DOHH2 (cell line): Measurements from ENCODE around the gene HLA-G.

Source experiments
- H3F3A ChIP-seq: fragments of 200-600 bp; sonication (generic), shearing (Covaris generic); 2 replicates; pipeline ENCODE4 v1.6.0; 2016; ENCODE audit warnings: antibody characterized with exemption, mild to moderate bottlenecking; ENCODE audit not compliant: control insufficient read depth, insufficient read depth
- H3K27ac ChIP-seq: fragments of 200-600 bp; sonication (generic); 2 replicates; pipeline ENCODE4 v1.5.1; 2014; ENCODE audit warnings: low read depth, mild to moderate bottlenecking, low read length, moderate library complexity
- H3K27me3 ChIP-seq: fragments of 200-600 bp; sonication (generic); 2 replicates; pipeline ENCODE4 v1.6.1; 2014; ENCODE audit warnings: mild to moderate bottlenecking, low read length, mixed read lengths; ENCODE audit not compliant: control insufficient read depth
- H3K36me3 ChIP-seq: fragments of 200-600 bp; sonication (generic); 2 replicates; pipeline ENCODE4 v1.6.1; 2014; ENCODE audit warnings: mild to moderate bottlenecking, low read length, moderate library complexity, mixed read lengths; ENCODE audit not compliant: control insufficient read depth
- H3K4me1 ChIP-seq: fragments of 200-600 bp; sonication (generic); 2 replicates; pipeline ENCODE4 v1.6.1; 2014; ENCODE audit warnings: mild to moderate bottlenecking, low read length, mixed read lengths; ENCODE audit not compliant: control insufficient read depth
- H3K4me2 ChIP-seq: fragments of 200-600 bp; sonication (generic); 2 replicates; pipeline ENCODE4 v1.6.0; 2014; ENCODE audit warnings: mild to moderate bottlenecking, low read length, moderate library complexity
- H3K4me3 ChIP-seq: fragments of 200-600 bp; sonication (generic); 2 replicates; pipeline ENCODE4 v1.5.1; 2014; ENCODE audit warnings: mild to moderate bottlenecking, low read length, mixed read lengths
- H3K79me2 ChIP-seq: fragments of 200-600 bp; sonication (generic); 2 replicates; pipeline ENCODE4 v1.6.1; 2014; ENCODE audit warnings: mild to moderate bottlenecking, low read length, mixed read lengths; ENCODE audit not compliant: control insufficient read depth
- H3K9me2 ChIP-seq: fragments of 200-600 bp; sonication (generic); replicated peaks from 2 replicates; pipeline ENCODE4 v1.6.1; 2014; ENCODE audit warnings: mild to moderate bottlenecking, low read length, mixed read lengths; ENCODE audit not compliant: control insufficient read depth
- H3K9me3 ChIP-seq: fragments of 200-600 bp; sonication (generic); 2 replicates; pipeline ENCODE4 v1.6.1; 2014; ENCODE audit warnings: antibody characterized with exemption, low read length, mixed read lengths; ENCODE audit not compliant: control insufficient read depth, insufficient read depth
- H4K20me1 ChIP-seq: fragments of 200-600 bp; sonication (generic); 2 replicates; pipeline ENCODE4 v1.6.0; 2014; ENCODE audit warnings: low read depth, mild to moderate bottlenecking, antibody characterized with exemption, low read length, moderate library complexity; ENCODE audit not compliant: control insufficient read depth, insufficient read depth
- EZH2phosphoT487 ChIP-seq: fragments of 200-600 bp; sonication (generic); IDR thresholded peaks from 2 replicates; pipeline ENCODE4 v1.6.1; 2017; ENCODE audit warnings: borderline replicate concordance, mild to moderate bottlenecking, antibody characterized with exemption, low read length, moderate library complexity, mixed read lengths
- TF ChIP-seq, protein P1 (sequence below): fragments of 200-600 bp; sonication (generic); IDR thresholded peaks from one replicate; pipeline ENCODE4 v1.5.1; 2014; ENCODE audit warnings: antibody characterized with exemption, mild to moderate bottlenecking, low read depth, low read length; ENCODE audit not compliant: poor library complexity, severe bottlenecking

HLA-G gene

DNA sequence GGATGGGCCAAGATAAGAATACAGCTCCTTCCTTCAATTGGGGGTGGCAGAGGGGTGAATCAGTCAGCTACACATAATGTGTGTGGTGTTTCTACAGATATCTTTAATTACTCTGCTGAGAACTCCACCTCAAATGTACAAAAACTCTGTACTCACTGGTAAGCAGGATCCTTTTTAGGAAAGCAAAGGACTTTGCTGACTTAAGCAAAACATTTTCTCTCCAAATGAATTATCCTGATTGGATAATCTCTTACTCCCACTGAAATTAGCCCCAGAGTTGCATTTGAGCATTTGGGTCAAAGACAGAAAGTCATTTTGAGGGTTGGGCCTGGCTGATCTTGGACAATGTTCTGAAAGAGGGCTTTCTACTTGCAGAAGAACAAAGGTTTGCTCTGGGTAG is 13.4 kb downstream of the HLA-G start:
- H3K27me3 ChIP-seq = peaks cover 39% of the 10 kb centered on the region
- H3K4me3 ChIP-seq = no peak overlapping the region
- H3K9me3 ChIP-seq = no peaks in the 10 kb centered on the region
- no peak for TF ChIP-seq EZH2phosphoT487
- TF ChIP-seq, protein P1, sequence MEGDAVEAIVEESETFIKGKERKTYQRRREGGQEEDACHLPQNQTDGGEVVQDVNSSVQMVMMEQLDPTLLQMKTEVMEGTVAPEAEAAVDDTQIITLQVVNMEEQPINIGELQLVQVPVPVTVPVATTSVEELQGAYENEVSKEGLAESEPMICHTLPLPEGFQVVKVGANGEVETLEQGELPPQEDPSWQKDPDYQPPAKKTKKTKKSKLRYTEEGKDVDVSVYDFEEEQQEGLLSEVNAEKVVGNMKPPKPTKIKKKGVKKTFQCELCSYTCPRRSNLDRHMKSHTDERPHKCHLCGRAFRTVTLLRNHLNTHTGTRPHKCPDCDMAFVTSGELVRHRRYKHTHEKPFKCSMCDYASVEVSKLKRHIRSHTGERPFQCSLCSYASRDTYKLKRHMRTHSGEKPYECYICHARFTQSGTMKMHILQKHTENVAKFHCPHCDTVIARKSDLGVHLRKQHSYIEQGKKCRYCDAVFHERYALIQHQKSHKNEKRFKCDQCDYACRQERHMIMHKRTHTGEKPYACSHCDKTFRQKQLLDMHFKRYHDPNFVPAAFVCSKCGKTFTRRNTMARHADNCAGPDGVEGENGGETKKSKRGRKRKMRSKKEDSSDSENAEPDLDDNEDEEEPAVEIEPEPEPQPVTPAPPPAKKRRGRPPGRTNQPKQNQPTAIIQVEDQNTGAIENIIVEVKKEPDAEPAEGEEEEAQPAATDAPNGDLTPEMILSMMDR = no peak
- no peaks in the 10 kb centered on the region for H3K36me3 ChIP-seq
- H3K4me1 ChIP-seq = no peaks in the 10 kb centered on the region
- no peaks in the 10 kb centered on the region for H3K79me2 ChIP-seq
- no peak overlapping the region for H3K4me2 ChIP-seq
- H3K9me2 ChIP-seq = no peaks in the 10 kb centered on the region
- H3F3A ChIP-seq = no peaks in the 10 kb centered on the region
- no peak overlapping the region for H3K27ac ChIP-seq
- H4K20me1 ChIP-seq = no peaks in the 10 kb centered on the region

DNA sequence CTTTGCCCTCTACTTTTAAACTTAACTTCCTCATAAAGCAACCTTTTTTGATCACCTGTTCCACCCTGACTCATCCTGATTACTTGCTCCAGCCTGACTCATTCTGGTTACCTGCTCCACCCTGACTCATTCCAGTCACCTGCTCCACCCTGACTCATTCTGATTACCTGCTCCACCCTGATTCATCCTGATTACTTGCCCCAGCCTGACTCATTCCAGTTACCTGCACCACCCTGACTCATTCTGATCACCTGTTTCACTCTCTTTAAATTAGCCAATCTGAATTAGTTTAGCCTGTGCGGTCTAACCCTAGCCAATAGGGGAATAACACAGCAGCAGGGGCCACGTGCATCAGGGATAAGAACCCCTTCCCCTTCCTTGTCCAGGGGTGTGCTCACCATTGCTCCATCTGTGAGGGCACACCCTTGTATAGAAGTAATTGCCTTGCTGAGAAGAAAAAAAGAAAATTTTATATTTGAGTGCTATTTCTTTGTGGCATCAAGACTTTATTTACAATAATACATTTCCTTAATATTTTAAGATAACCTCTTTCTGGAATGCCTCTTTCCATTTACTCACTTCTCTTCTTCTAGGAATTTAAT is 17.9 kb downstream of the HLA-G start:
- Histone ChIP-seq H3K36me3 (no peaks in the 10 kb centered on the region), H3K4me3 (no peak overlapping the region), H3K4me2 (no peak overlapping the region), H3K27me3 (peaks cover 33% of the 10 kb centered on the region), H3K4me1 (no peaks in the 10 kb centered on the region), H3K79me2 (no peaks in the 10 kb centered on the region), H3K27ac (no peak overlapping the region), H3K9me2 (no peaks in the 10 kb centered on the region), H3K9me3 (no peaks in the 10 kb centered on the region), H3F3A (no peaks in the 10 kb centered on the region), H4K20me1 (no peaks in the 10 kb centered on the region)
- TF ChIP-seq EZH2phosphoT487 = no peak
- TF ChIP-seq, protein P1 = no peak

DNA sequence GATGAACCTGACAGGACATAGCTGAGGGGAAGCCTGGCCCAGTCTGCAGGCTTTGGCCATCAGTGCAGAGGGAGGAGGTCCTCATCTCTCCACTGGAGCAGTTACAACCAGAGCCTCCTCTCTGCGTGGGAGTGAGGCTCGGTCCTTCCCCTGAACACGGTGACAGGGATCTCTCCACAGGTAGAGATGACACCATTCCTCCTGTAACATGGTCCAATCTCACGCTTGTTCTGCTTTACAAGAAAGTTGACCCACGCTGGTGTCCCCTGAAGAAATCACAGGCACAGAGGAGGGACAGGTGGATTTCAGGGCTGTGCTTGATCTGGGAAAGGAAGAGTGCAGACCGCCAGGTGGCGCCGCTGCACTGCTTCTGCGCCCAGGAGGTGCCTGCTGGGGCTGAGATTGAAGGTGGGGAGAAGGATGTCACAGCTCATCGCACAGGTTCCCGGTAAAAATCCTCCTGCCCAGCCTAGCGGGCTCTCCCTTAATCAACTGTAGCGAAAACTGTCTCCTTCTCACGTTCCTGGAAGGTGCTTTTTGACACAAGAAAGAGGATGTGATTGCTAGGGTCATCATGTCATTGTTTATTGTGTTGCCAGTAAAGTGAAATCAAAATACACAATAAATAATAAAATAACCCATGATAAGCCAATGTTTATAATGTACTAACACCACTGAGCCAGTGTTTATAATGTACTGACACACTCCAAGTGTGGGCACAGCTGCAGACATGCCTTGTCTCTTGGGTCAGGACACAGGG is 20.4 kb downstream of the HLA-G start:
- Histone ChIP-seq H3F3A (no peaks in the 10 kb centered on the region), H3K9me3 (no peaks in the 10 kb centered on the region), H3K36me3 (no peaks in the 10 kb centered on the region), H3K4me1 (no peaks in the 10 kb centered on the region), H3K27me3 (peaks cover 16% of the 10 kb centered on the region), H3K27ac (no peak overlapping the region), H3K4me3 (no peak overlapping the region), H3K9me2 (no peaks in the 10 kb centered on the region), H4K20me1 (no peaks in the 10 kb centered on the region), H3K4me2 (no peak overlapping the region), H3K79me2 (no peaks in the 10 kb centered on the region)
- TF ChIP-seq EZH2phosphoT487 = no peak
- TF ChIP-seq, protein P1 = peak; percentile 92
